IMR-90 (cell line): ENCODE data around the gene CFAP73. TPM values are rescaled to one million over a fixed set of nuclear protein-coding genes. Genes with fewer than 3 reads are reported as not detected.

Experiments used
- ATAC-seq: fragments of 200-7000 bp; cut with Tn5 transposase; 2 replicates; pipeline ENCODE4 v1.9.1; 2020; ENCODE audit warnings: low read depth, mild to moderate bottlenecking, moderate library complexity
- BruUV-seq: library from RNA; stranded (reverse); fragments of 400-500 nt; replicated peaks from 2 replicates; lab custom pipeline; 2021; lab: Mats Ljungman, UMichigan
- CTCF ChIA-PET: fragments of 300-600 bp; formaldehyde crosslinking; extraction: SDS; loops from one replicate; lab custom pipeline; 2021; ENCODE audit warnings: antibody characterized with exemption; lab: Yijun Ruan, JAX
- POLR2A ChIA-PET: fragments of 300-600 bp; sonication (Branson Sonifier 250); formaldehyde crosslinking; loops from one replicate; lab custom pipeline; 2022; ENCODE audit warnings: antibody characterized with exemption; ENCODE audit not compliant: unreplicated experiment; lab: Charles Lee
- DNase-seq: peaks from one replicate; pipeline ENCODE4 v3.0.0; 2013
- H2AFZ ChIP-seq: replicated peaks from 2 replicates; pipeline ENCODE3; 2013; ENCODE audit warnings: low read length, mild to moderate bottlenecking; ENCODE audit not compliant: poor library complexity
- H2AK5ac ChIP-seq: 2 replicates; pipeline ENCODE4 v1.6.1; 2013; ENCODE audit warnings: low read depth, low read length, inconsistent platforms
- H2AK9ac ChIP-seq: replicated peaks from 2 replicates; pipeline ENCODE3; 2013; ENCODE audit warnings: mild to moderate bottlenecking, low read depth, low read length, moderate library complexity; ENCODE audit not compliant: poor library complexity
- H2BK120ac ChIP-seq: 2 replicates; pipeline ENCODE4 v1.6.1; 2013; ENCODE audit warnings: low read depth, low read length, inconsistent platforms
- H2BK15ac ChIP-seq: 3 replicates; pipeline ENCODE4 v1.6.1; 2013; ENCODE audit warnings: low read depth, low read length, inconsistent platforms
- H2BK20ac ChIP-seq: 2 replicates; pipeline ENCODE4 v1.6.1; 2013; ENCODE audit warnings: low read depth, mild to moderate bottlenecking, inconsistent platforms, low read length, moderate library complexity
- H2BK5ac ChIP-seq: 2 replicates; pipeline ENCODE4 v1.6.1; 2013; ENCODE audit warnings: mild to moderate bottlenecking, low read depth, low read length, inconsistent platforms; ENCODE audit not compliant: poor library complexity, severe bottlenecking
- H3K14ac ChIP-seq: replicated peaks from 2 replicates; pipeline ENCODE4 v1.6.1; 2013; ENCODE audit warnings: low read depth, low read length, inconsistent platforms
- H3K18ac ChIP-seq: 2 replicates; pipeline ENCODE4 v1.6.1; 2013; ENCODE audit warnings: low read depth, low read length, control low read depth
- H3K23ac ChIP-seq: 2 replicates; pipeline ENCODE4 v1.6.1; 2013; ENCODE audit warnings: low read depth, low read length, inconsistent platforms
- H3K27ac ChIP-seq: 2 replicates; pipeline ENCODE4 v1.5.1; 2013; ENCODE audit warnings: mild to moderate bottlenecking, control low read depth, low read length; ENCODE audit not compliant: insufficient read depth
- H3K27me3 ChIP-seq: 2 replicates; pipeline ENCODE4 v1.6.1; 2013; ENCODE audit warnings: low read length; ENCODE audit not compliant: control insufficient read depth, insufficient read depth
- H3K36me3 ChIP-seq: 2 replicates; pipeline ENCODE4 v1.6.1; 2013; ENCODE audit warnings: low read length, mixed read lengths; ENCODE audit not compliant: control insufficient read depth, insufficient read depth
- H3K4ac ChIP-seq: 2 replicates; pipeline ENCODE4 v1.6.1; 2013; ENCODE audit warnings: low read depth, low read length, inconsistent platforms
- H3K4me1 ChIP-seq: 2 replicates; pipeline ENCODE4 v1.6.1; 2013; ENCODE audit warnings: low read length, mixed read lengths; ENCODE audit not compliant: control insufficient read depth, insufficient read depth
- H3K4me2 ChIP-seq: 2 replicates; pipeline ENCODE4 v1.6.1; 2013; ENCODE audit warnings: low read depth, mild to moderate bottlenecking, control low read depth, low read length, moderate library complexity
- H3K4me3 ChIP-seq: 2 replicates; pipeline ENCODE4 v1.5.1; 2013; ENCODE audit warnings: low read depth, mild to moderate bottlenecking, control low read depth, low read length, moderate library complexity; ENCODE audit not compliant: insufficient read depth
- H3K56ac ChIP-seq: 2 replicates; pipeline ENCODE4 v1.6.1; 2013; ENCODE audit warnings: low read length, inconsistent platforms; ENCODE audit not compliant: insufficient read depth; ENCODE audit errors: extremely low read depth
- H3K79me1 ChIP-seq, 2 experiments: 2 replicates each; pipeline ENCODE4 v1.6.1; 2013; ENCODE audit warnings: low read length in 2 of 2, inconsistent platforms in 1 of 2, low read depth in 1 of 2
- H3K9ac ChIP-seq: 2 replicates; pipeline ENCODE4 v1.6.1; 2013; ENCODE audit warnings: low read depth, low read length, control low read depth
- H3K9me1 ChIP-seq: 2 replicates; pipeline ENCODE4 v1.6.1; 2013; ENCODE audit warnings: low read length, inconsistent platforms; ENCODE audit not compliant: insufficient read depth
- H3K9me3 ChIP-seq: 2 replicates; pipeline ENCODE4 v1.6.1; 2013; ENCODE audit warnings: low read length; ENCODE audit not compliant: control insufficient read depth, insufficient read depth
- H4K20me1 ChIP-seq: 2 replicates; pipeline ENCODE4 v1.6.1; 2013; ENCODE audit warnings: low read length, inconsistent platforms; ENCODE audit not compliant: insufficient read depth
- H4K5ac ChIP-seq: 2 replicates; pipeline ENCODE4 v1.6.1; 2013; ENCODE audit warnings: mild to moderate bottlenecking, low read depth, low read length, control low read depth
- H4K8ac ChIP-seq, 2 experiments: 2 replicates each; pipeline ENCODE4 v1.6.1; 2013; ENCODE audit warnings: low read depth in 2 of 2, low read length in 2 of 2, control low read depth in 1 of 2, inconsistent platforms in 1 of 2
- H4K91ac ChIP-seq: 2 replicates; pipeline ENCODE4 v1.6.1; 2013; ENCODE audit warnings: low read depth, low read length, inconsistent platforms; ENCODE audit not compliant: insufficient read depth
- BHLHE40 ChIP-seq: fragments of 150-350 bp; IDR thresholded peaks from 2 replicates; pipeline ENCODE4 v1.6.1; 2016; ENCODE audit warnings: mild to moderate bottlenecking, low read depth, low read length
- CEBPB ChIP-seq: IDR thresholded peaks from 2 replicates; pipeline ENCODE4 v1.6.1; 2012; ENCODE audit warnings: low read depth, low read length, improper control_type of control experiment
- CHD1 ChIP-seq: IDR thresholded peaks from 2 replicates; pipeline ENCODE4 v1.6.1; 2012; ENCODE audit warnings: low read depth, low read length, improper control_type of control experiment
- FOS ChIP-seq: fragments of 150-350 bp; IDR thresholded peaks from 2 replicates; pipeline ENCODE4 v1.6.1; 2016; ENCODE audit warnings: low read depth, low read length
- MAFK ChIP-seq: IDR thresholded peaks from 2 replicates; pipeline ENCODE4 v1.6.1; 2012; ENCODE audit warnings: low read depth, low read length, improper control_type of control experiment
- MAZ ChIP-seq: IDR thresholded peaks from 2 replicates; pipeline ENCODE4 v1.6.1; 2012; ENCODE audit warnings: low read depth, mild to moderate bottlenecking, low read length, improper control_type of control experiment, moderate library complexity, borderline replicate concordance
- MXI1 ChIP-seq: IDR thresholded peaks from 2 replicates; pipeline ENCODE4 v1.6.1; 2012; ENCODE audit warnings: low read depth, mild to moderate bottlenecking, low read length, moderate library complexity, borderline replicate concordance
- NFE2L2 ChIP-seq: fragments of 150-350 bp; IDR thresholded peaks from 2 replicates; pipeline ENCODE4 v1.6.1; 2016; ENCODE audit warnings: low read depth, mild to moderate bottlenecking, low read length
- POLR2A ChIP-seq: IDR thresholded peaks from 2 replicates; pipeline ENCODE4 v1.6.1; 2012; ENCODE audit warnings: mild to moderate bottlenecking, low read depth, low read length
- RAD21 ChIP-seq: IDR thresholded peaks from 2 replicates; pipeline ENCODE4 v1.6.1; 2012; ENCODE audit warnings: low read length, improper control_type of control experiment
- RCOR1 ChIP-seq: IDR thresholded peaks from 2 replicates; pipeline ENCODE4 v1.6.1; 2012; ENCODE audit warnings: mild to moderate bottlenecking, low read length, improper control_type of control experiment; ENCODE audit not compliant: insufficient replicate concordance
- RFX5 ChIP-seq: IDR thresholded peaks from 2 replicates; pipeline ENCODE4 v1.8.0; 2012; ENCODE audit warnings: low read depth, mild to moderate bottlenecking, low read length, moderate library complexity
- SMC3 ChIP-seq: fragments of 150-350 bp; IDR thresholded peaks from 2 replicates; pipeline ENCODE4 v1.6.1; 2016; ENCODE audit warnings: low read depth, mild to moderate bottlenecking, antibody characterized with exemption, low read length, moderate library complexity
- WGBS, 2 experiments: methylation state at CpG; one replicate each; pipeline versions ENCODE4 v1.1.5 to v1.1.7; 2013; ENCODE audit warnings: missing lambda C conversion rate in 2 of 2; ENCODE audit not compliant: insufficient read length in 1 of 2; ENCODE audit errors: extremely low coverage in 2 of 2; 5-methylcytosine and 5-hydroxymethylcytosine counted together
- dilution Hi-C: fragments of 300-500 bp; cut with HindIII; formaldehyde crosslinking; loops from one replicate; pipeline ENCODE4 v1.14.3; 2018; ENCODE audit warnings: low sequenced_read_pairs; ENCODE audit not compliant: unreplicated experiment
- in situ Hi-C: fragments of 300-500 bp; cut with MboI; formaldehyde crosslinking; loops from 3 replicates; pipeline ENCODE4 v1.14.3; 2019; ENCODE audit warnings: low sequenced_read_pairs, inconsistent platforms, mixed read lengths
- intact Hi-C: fragments of 100-400 bp; cut with micrococcal nuclease; formaldehyde crosslinking; loops from 2 replicates; pipeline ENCODE4 v1.10.0; 2022
- polyA plus RNA-seq, 3 experiments: library from polyadenylated mRNA; depleted of rRNA; stranded (reverse); fragments of >200 nt; gene quantifications; 2 replicates each; pipeline ENCODE4 v1.2.3, GENCODE V29; 2012; ENCODE audit warnings: low replicate concordance in 1 of 3
- total RNA-seq: library from RNA; depleted of rRNA; stranded (reverse); fragments of >200 nt; gene quantifications from 2 replicates; pipeline ENCODE4 v1.2.3, GENCODE V29; 2012
- TF ChIP-seq, protein P1 (sequence below): fragments of 150-350 bp; IDR thresholded peaks from 2 replicates; pipeline ENCODE4 v1.6.1; 2016; ENCODE audit warnings: low read depth, mild to moderate bottlenecking, low read length, moderate library complexity, borderline replicate concordance
- TF ChIP-seq, protein P2 (sequence below): fragments of 150-350 bp; IDR thresholded peaks from 2 replicates; pipeline ENCODE4 v1.6.1; 2017; ENCODE audit warnings: mild to moderate bottlenecking, antibody characterized with exemption, low read length, low read depth
- TF ChIP-seq, protein P3 (sequence below): conservative IDR thresholded peaks from 2 replicates; pipeline ENCODE4 v1.5.1; 2012; ENCODE audit warnings: mild to moderate bottlenecking, low read depth, low read length, improper control_type of control experiment

Gene CFAP73
- total and polyA plus RNA-seq, 2 of the 4 experiments (the other 2 are of a cell fraction), result not detected

GRCh38 chr12:113170457-113170856, 20.9 kb downstream of the CFAP73 start:
- Histone ChIP-seq H3K23ac (no peak overlapping the region), H3K4me1 (peaks cover 2% of the 10 kb centered on the region; the same call in 1 of the 2 replicates), H2BK5ac (no peak overlapping the region), H3K79me1 (peaks cover 5 to 7% of the 10 kb centered on the region in 2 experiments; a peak in 2 of 4 replicates), H3K4me2 (no peak overlapping the region), H3K4ac (no peak overlapping the region), H4K5ac (no peak overlapping the region), H2AK5ac (no peak overlapping the region), H3K18ac (no peak overlapping the region), H2BK15ac (no peak overlapping the region), H3K9me1 (no peaks in the 10 kb centered on the region), H4K91ac (no peak overlapping the region), H4K20me1 (peaks cover 2% of the 10 kb centered on the region), H3K27ac (no peak overlapping the region), H3K9ac (no peak overlapping the region), H4K8ac (no peak overlapping the region), H2BK20ac (no peak overlapping the region), H2AK9ac (no peak overlapping the region), H3K14ac (no peak overlapping the region), H3K56ac (no peak overlapping the region), H3K9me3 (no peaks in the 10 kb centered on the region), H2BK120ac (no peak overlapping the region), H3K36me3 (peaks cover 67% of the 10 kb centered on the region), H2AFZ (no peak overlapping the region), H3K4me3 (no peak overlapping the region), H3K27me3 (no peaks in the 10 kb centered on the region)
- DNase-seq, result no peak
- dilution Hi-C loops, result no loop called here
- ChIA-PET CTCF (no interaction called here), POLR2A (no interaction called here)
- intact Hi-C loops, result no loop called here
- in situ Hi-C loops, result loop anchor here (5.0 kb wide), 1 partner anchor 123 kb away; no protein-coding TSS in a partner anchor
- BruUV-seq, result no TSS peak
- WGBS, 2 experiments, result no CpG with 5 or more reads among the region's 5 CpGs
- TF ChIP-seq SMC3 (no peak), MAZ (no peak), CHD1 (no peak), RCOR1 (no peak), NFE2L2 (no peak), BHLHE40 (no peak), RAD21 (no peak), MXI1 (no peak), CEBPB (no peak), MAFK (no peak), RFX5 (no peak), FOS (no peak), POLR2A (no peak)
- TF ChIP-seq, protein P1, sequence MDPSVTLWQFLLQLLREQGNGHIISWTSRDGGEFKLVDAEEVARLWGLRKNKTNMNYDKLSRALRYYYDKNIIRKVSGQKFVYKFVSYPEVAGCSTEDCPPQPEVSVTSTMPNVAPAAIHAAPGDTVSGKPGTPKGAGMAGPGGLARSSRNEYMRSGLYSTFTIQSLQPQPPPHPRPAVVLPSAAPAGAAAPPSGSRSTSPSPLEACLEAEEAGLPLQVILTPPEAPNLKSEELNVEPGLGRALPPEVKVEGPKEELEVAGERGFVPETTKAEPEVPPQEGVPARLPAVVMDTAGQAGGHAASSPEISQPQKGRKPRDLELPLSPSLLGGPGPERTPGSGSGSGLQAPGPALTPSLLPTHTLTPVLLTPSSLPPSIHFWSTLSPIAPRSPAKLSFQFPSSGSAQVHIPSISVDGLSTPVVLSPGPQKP, result no peak
- TF ChIP-seq, protein P2, sequence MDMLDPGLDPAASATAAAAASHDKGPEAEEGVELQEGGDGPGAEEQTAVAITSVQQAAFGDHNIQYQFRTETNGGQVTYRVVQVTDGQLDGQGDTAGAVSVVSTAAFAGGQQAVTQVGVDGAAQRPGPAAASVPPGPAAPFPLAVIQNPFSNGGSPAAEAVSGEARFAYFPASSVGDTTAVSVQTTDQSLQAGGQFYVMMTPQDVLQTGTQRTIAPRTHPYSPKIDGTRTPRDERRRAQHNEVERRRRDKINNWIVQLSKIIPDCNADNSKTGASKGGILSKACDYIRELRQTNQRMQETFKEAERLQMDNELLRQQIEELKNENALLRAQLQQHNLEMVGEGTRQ, result no peak
- TF ChIP-seq, protein P3, sequence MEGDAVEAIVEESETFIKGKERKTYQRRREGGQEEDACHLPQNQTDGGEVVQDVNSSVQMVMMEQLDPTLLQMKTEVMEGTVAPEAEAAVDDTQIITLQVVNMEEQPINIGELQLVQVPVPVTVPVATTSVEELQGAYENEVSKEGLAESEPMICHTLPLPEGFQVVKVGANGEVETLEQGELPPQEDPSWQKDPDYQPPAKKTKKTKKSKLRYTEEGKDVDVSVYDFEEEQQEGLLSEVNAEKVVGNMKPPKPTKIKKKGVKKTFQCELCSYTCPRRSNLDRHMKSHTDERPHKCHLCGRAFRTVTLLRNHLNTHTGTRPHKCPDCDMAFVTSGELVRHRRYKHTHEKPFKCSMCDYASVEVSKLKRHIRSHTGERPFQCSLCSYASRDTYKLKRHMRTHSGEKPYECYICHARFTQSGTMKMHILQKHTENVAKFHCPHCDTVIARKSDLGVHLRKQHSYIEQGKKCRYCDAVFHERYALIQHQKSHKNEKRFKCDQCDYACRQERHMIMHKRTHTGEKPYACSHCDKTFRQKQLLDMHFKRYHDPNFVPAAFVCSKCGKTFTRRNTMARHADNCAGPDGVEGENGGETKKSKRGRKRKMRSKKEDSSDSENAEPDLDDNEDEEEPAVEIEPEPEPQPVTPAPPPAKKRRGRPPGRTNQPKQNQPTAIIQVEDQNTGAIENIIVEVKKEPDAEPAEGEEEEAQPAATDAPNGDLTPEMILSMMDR, result no peak
- ATAC-seq, result no peak
